ENCODE results near the gene SORCS2. TPM values are rescaled to one million over a fixed set of nuclear protein-coding genes. Genes with fewer than 3 reads are reported as not detected.

SORCS2 gene
- total RNA-seq, 1 donor from 2014 or later: 4.9 TPM

- FAIRE-seq (no peak), DNase-seq (ENCODE audit: low spot score in 2 of 2) (no peak)
These were observed 348.5 kb downstream of the SORCS2 start for GRCh38 chr4:7540654-7541413.

DNA sequence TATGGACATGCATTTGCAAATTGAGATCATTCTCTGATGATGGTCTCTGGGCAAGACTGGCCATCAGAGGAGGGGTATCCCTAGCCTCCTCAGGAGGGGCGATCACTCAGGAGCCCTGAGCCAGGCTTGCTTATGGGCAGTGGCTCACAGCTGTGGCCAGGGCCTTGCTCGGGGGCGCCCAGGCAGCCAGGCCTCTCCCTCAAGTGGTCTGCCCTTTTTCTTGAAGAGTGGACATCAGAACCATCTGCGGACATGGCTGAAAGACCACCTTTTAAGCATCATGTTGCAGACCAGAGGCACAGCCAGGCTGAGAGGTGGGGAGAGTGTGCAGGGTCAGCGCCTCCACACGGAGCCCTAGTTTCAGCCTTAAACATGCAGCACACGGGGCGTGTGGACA is 349.1 kb downstream of the SORCS2 start:
- FAIRE-seq: no peak

GRCh38 chr4:7542781-7543180 is 350.4 kb downstream of the SORCS2 start:
- no peak for DNase-seq (ENCODE audit: low spot score in 2 of 2)
- no peak for FAIRE-seq

More for the DNA sequence above, 349.1 kb downstream of the SORCS2 start:
- no peak for DNase-seq (ENCODE audit: low spot score in 2 of 2)

- FAIRE-seq: no peak
- no peak for DNase-seq (ENCODE audit: low spot score in 2 of 2)
These were observed 353.9 kb downstream of the SORCS2 start for GRCh38 chr4:7546152-7546808.

GRCh38 chr4:7546809-7547367 is 354.6 kb downstream of the SORCS2 start:
- FAIRE-seq: no peak
- no peak for DNase-seq (ENCODE audit: low spot score in 2 of 2)

GRCh38 chr4:7547368-7548040 is 355.2 kb downstream of the SORCS2 start:
- DNase-seq (ENCODE audit: low spot score in 2 of 2) (no peak), FAIRE-seq (no peak)

DNA sequence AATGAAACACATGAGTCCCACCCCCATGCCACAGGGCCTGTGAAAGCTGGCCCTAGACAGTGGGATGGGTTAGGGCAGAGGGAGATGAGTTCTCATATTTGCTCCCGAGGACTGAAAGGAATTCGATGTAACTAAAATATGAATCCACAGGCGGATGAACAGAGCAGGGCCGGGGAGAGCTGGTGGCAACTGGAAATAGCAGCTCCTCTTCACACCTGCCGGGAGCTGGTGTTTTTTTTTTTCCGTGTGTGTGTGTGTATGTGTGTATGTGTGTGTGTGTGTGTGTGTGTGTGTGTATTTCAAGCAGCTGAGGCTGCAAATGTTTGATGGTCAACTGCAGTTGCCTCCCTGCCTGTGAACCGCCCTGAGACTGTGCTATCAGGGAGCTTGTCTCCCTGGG is 357.5 kb downstream of the SORCS2 start:
- FAIRE-seq (no peak), DNase-seq (ENCODE audit: low spot score in 2 of 2) (no peak)

DNA sequence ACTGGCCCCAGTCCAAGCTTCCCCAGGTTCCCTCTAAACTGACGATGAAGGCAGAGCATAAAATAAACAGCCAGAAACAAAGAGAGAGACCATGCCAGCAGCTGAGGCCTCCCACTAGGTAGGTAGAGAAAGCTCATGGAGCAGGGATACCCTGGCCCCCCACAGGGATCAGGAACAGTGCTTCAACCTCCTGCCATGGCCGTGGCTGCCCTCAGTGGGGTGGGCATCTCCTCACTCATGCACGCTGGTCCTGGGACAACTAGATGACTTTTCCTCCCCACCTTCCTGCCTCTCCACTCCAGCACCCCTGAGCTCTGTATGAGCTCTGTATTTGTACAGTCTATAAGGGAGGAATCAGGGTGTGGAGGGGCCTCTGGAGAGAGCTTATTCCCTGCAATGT is 360.1 kb downstream of the SORCS2 start:
- FAIRE-seq (no peak), DNase-seq (ENCODE audit: low spot score in 2 of 2) (no peak)

- FAIRE-seq: no peak
- no peak for DNase-seq (ENCODE audit: low spot score in 2 of 2)
These were observed 360.9 kb downstream of the SORCS2 start for GRCh38 chr4:7553280-7553679.

- FAIRE-seq: no peak
These were observed 362.6 kb downstream of the SORCS2 start for GRCh38 chr4:7554905-7555304.

DNA sequence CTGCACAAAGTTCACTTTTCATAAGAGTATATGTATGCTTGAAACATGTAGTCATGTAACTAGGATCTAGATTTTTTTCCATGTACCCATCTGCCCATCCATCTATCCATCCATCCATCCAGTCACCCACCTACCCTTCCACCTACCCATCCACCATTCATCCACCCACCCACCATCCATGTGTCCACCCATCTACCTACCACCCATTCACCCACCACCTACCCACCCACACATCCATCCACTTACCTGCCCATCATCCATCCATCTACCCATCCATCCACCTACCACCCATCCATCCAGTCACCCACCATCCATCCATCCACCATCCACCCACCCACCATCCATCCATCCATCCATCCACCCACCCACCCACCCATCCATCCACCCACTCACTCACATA is 364.2 kb downstream of the SORCS2 start:
- DNase-seq (ENCODE audit: low spot score in 2 of 2) (no peak), FAIRE-seq (no peak)

More at GRCh38 chr4:7554905-7555304, 362.6 kb downstream of the SORCS2 start:
- DNase-seq (ENCODE audit: low spot score in 2 of 2): no peak

DNA sequence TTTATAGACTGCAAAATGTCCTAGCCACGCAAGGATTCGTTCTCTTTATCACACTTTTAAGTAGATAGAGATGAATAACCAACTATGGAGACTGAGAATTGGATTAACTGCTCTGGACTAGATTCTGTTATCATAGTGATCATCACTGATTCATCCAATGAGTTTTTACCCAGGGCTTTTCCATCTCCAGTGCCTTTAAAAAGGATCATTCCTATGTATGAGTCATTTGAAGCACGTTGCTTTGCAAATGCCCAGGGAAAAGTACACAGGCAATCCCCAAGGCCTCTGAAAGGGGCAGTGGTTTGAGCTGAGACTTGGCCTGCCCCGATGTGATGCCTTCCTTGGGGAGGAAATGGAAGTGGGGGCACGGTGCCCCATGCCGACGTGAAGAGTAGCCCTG is 365.1 kb downstream of the SORCS2 start:
- peak in 1 of 2 donors; percentile 39 for DNase-seq (ENCODE audit: low spot score in 2 of 2)
- no peak for FAIRE-seq

GRCh38 chr4:7558436-7558835 is 366.1 kb downstream of the SORCS2 start:
- DNase-seq (ENCODE audit: low spot score in 2 of 2): no peak

DNA sequence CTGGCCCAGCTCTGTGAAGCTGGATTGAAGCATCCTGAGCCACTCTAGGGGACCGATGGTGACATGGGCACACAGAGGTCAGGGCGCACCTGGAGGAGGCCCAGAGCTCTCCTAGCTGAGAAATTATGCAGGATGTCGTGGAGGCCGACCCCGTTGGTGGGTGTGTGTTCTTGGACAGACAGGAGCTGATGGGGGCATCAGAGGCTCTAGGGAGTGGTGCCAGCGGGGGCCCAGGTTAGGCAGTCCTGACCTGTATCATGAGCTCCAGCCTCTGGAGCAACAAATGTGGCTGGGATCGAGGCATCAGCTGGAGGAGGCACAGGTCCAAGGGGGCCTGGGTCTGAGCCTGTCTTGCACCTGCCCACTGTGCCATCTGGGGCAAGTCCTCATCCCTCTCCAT is 367.0 kb downstream of the SORCS2 start:
- FAIRE-seq (no peak), DNase-seq (ENCODE audit: low spot score in 2 of 2) (no peak)

More at GRCh38 chr4:7558436-7558835, 366.1 kb downstream of the SORCS2 start:
- no peak for FAIRE-seq

DNA sequence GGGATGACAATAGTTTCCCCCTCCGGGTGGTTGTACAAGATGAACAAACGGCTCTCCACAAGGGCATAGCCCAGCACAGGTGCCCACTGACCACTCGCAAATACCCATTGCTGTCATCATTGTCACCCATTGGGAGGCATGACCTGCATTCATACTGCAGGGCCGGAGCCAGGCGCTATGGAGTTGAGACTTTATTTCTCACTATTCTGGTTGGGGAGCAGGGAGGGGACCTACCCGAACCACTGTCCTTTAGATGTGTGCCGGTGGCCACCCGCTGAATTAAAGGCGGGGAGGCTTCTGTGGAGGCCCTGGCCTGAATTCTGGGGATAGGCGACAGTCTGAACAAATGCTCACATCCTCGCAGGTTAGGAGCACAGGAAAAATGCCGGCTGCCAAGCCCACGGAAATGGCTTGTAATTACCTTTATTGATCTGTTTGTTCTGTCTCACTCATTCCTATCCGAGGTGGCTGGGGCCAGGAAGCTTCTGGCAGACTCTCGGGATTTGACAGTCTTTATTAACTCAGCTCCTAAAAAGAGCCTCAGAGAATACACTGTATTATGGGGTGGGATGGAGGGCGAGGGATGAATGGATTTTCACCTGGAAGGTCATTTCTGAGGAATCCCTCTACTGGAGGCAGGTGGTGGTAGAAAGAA is 367.5 kb downstream of the SORCS2 start:
- FAIRE-seq: no peak
- no peak for DNase-seq (ENCODE audit: low spot score in 2 of 2)

DNA sequence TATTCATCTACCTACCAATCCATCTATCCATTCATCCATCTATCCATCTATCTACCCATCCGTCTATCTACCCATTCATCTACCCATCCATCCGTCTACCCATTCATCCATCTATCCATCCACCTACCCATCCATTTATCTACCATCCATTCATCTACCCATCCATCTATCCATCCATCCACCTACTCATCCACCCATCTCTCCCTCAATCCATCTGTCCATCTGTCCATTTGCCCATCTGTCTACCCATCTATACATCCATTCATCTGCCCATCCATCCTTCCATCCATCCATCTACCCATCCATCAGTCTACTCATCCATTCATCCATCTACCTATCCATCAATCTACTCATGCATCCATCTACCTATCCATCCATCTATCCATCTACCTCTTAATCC is 369.2 kb downstream of the SORCS2 start:
- no peak for DNase-seq (ENCODE audit: low spot score in 2 of 2)
- no peak for FAIRE-seq

DNA sequence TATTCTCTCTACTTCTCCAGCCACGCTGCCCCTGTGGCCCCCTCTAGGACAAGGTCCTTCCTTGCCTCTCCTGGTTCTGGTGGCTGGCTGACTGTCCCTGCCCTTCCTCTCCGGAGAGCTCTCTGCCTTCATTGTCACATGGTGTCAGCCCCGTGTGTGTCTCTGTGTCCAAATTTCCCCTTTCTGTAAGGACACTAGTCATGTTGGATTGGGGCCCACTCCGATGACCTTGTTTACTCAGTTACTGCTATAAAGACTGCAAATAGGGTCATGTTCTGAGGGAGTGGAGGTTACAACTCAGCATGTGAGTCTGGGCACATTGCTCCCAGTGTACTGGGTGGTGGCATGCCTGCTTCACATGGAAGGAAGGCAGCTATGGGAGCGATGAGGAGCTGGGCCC is 371.9 kb downstream of the SORCS2 start:
- FAIRE-seq: no peak
- no peak for DNase-seq (ENCODE audit: low spot score in 2 of 2)

GRCh38 chr4:7565483-7565882 is 373.1 kb downstream of the SORCS2 start:
- FAIRE-seq: no peak

GRCh38 chr4:7569810-7570783 is 377.8 kb downstream of the SORCS2 start:
- DNase-seq (ENCODE audit: low spot score in 2 of 2): no peak

More at GRCh38 chr4:7565483-7565882, 373.1 kb downstream of the SORCS2 start:
- DNase-seq (ENCODE audit: low spot score in 2 of 2): no peak

More at GRCh38 chr4:7569810-7570783, 377.8 kb downstream of the SORCS2 start:
- no peak for FAIRE-seq
